ENCODE results near the gene KLK14.

Gene KLK14

GRCh38 chr19:51122112-51122981 is 39.7 kb upstream of the KLK14 start:
- H3K9ac ChIP-seq (ENCODE audit: low read length), result no peak overlapping the region
- peaks cover 0 to 9% of the 10 kb centered on the region in 2 donors for H3K27me3 ChIP-seq (ENCODE audit: control insufficient read depth in 1 of 2, insufficient read depth in 2 of 2, low read length in 2 of 2)
- no peak overlapping the region for H3K27ac ChIP-seq (ENCODE audit: low read depth, low read length)
- no peaks in the 10 kb centered on the region for H3K4me1 ChIP-seq (ENCODE audit: insufficient read depth, low read length)
- no peaks in the 10 kb centered on the region for H3K9me3 ChIP-seq (ENCODE audit: low read length)
- no peaks in the 10 kb centered on the region for H3K36me3 ChIP-seq (ENCODE audit: insufficient read depth, low read length)
- no peak overlapping the region for H3K4me3 ChIP-seq (ENCODE audit: low read depth in 1 of 2, low read length in 2 of 2)

GRCh38 chr19:51121257-51121656 is 38.6 kb upstream of the KLK14 start:
- Histone ChIP-seq H3K27me3 (ENCODE audit: control insufficient read depth in 1 of 2, insufficient read depth in 2 of 2, low read length in 2 of 2) (peaks cover 0 to 5% of the 10 kb centered on the region in 2 donors), H3K9ac (ENCODE audit: low read length) (no peak overlapping the region), H3K27ac (ENCODE audit: low read depth, low read length) (no peak overlapping the region), H3K9me3 (ENCODE audit: low read length) (no peaks in the 10 kb centered on the region), H3K4me3 (ENCODE audit: low read depth in 1 of 2, low read length in 2 of 2) (no peak overlapping the region), H3K4me1 (ENCODE audit: insufficient read depth, low read length) (no peaks in the 10 kb centered on the region), H3K36me3 (ENCODE audit: insufficient read depth, low read length) (no peaks in the 10 kb centered on the region)

GRCh38 chr19:51120160-51120559 is 37.5 kb upstream of the KLK14 start:
- H3K4me3 ChIP-seq (ENCODE audit: low read depth in 1 of 2, low read length in 2 of 2), result no peak overlapping the region
- H3K27ac ChIP-seq (ENCODE audit: low read depth, low read length), result no peak overlapping the region
- H3K36me3 ChIP-seq (ENCODE audit: insufficient read depth, low read length), result no peaks in the 10 kb centered on the region
- peaks cover 0 to 5% of the 10 kb centered on the region in 2 donors for H3K27me3 ChIP-seq (ENCODE audit: control insufficient read depth in 1 of 2, insufficient read depth in 2 of 2, low read length in 2 of 2)
- H3K9me3 ChIP-seq (ENCODE audit: low read length), result no peaks in the 10 kb centered on the region
- H3K4me1 ChIP-seq (ENCODE audit: insufficient read depth, low read length), result no peaks in the 10 kb centered on the region
- H3K9ac ChIP-seq (ENCODE audit: low read length), result no peak overlapping the region

DNA sequence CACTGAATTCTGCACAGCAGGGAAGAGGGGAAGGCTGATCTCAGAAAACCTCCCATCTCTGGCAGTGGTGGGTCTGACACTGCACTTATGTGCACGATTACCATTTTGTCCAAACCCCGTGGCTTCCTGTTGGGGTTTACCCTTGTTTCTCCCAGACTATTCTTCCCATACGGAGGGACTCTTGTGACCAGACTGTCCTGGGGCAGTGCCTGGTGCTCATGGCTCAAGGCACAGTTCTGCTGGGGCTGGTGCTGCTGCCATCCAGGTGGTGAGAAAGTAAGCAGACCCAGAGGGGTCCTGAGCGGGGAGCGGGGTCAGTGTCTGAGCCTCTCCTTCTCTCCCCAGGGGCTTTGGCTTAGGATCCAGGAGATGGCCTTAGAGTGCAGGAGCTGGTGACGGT is 36.9 kb upstream of the KLK14 start:
- Histone ChIP-seq H3K4me3 (ENCODE audit: low read depth in 1 of 2, low read length in 2 of 2) (no peak overlapping the region), H3K4me1 (ENCODE audit: insufficient read depth, low read length) (no peaks in the 10 kb centered on the region), H3K9ac (ENCODE audit: low read length) (no peak overlapping the region), H3K27ac (ENCODE audit: low read depth, low read length) (no peak overlapping the region), H3K9me3 (ENCODE audit: low read length) (no peaks in the 10 kb centered on the region), H3K27me3 (ENCODE audit: control insufficient read depth in 1 of 2, insufficient read depth in 2 of 2, low read length in 2 of 2) (peaks cover 0 to 5% of the 10 kb centered on the region in 2 donors), H3K36me3 (ENCODE audit: insufficient read depth, low read length) (no peaks in the 10 kb centered on the region)

DNA sequence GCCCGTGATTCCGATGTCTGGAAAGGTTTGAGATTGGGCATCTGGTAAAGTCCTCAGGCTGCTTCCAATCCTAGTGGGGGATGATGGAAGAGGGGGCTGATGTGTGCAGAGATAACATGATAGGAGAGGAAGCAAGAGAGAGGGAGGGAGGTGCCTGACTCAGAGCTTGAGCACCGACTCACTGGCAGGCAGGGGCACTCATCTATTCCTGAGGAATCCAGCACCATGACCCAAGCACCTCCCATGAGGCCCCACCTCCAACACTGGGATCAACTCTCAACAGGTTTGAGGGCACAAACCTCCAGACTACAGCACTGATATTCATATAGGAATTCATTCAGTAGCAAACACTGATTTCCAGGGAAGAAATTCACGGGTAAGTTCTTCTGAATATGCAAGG is 36.4 kb upstream of the KLK14 start:
- H3K9me3 ChIP-seq (ENCODE audit: low read length), result no peaks in the 10 kb centered on the region
- no peak overlapping the region for H3K9ac ChIP-seq (ENCODE audit: low read length)
- H3K36me3 ChIP-seq (ENCODE audit: insufficient read depth, low read length), result no peaks in the 10 kb centered on the region
- H3K4me3 ChIP-seq (ENCODE audit: low read depth in 1 of 2, low read length in 2 of 2), result no peak overlapping the region
- H3K27me3 ChIP-seq (ENCODE audit: control insufficient read depth in 1 of 2, insufficient read depth in 2 of 2, low read length in 2 of 2), result peaks cover 0 to 2% of the 10 kb centered on the region in 2 donors
- no peaks in the 10 kb centered on the region for H3K4me1 ChIP-seq (ENCODE audit: insufficient read depth, low read length)
- no peak overlapping the region for H3K27ac ChIP-seq (ENCODE audit: low read depth, low read length)

- Histone ChIP-seq H3K4me1 (ENCODE audit: insufficient read depth, low read length) (no peaks in the 10 kb centered on the region), H3K36me3 (ENCODE audit: insufficient read depth, low read length) (no peaks in the 10 kb centered on the region), H3K27me3 (ENCODE audit: control insufficient read depth in 1 of 2, insufficient read depth in 2 of 2, low read length in 2 of 2) (no peaks in the 10 kb centered on the region), H3K9ac (ENCODE audit: low read length) (no peak overlapping the region), H3K27ac (ENCODE audit: low read depth, low read length) (no peak overlapping the region), H3K4me3 (ENCODE audit: low read depth in 1 of 2, low read length in 2 of 2) (no peak overlapping the region), H3K9me3 (ENCODE audit: low read length) (no peaks in the 10 kb centered on the region)
Observed at GRCh38 chr19:51116736-51117286, 34.1 kb upstream of the KLK14 start.

DNA sequence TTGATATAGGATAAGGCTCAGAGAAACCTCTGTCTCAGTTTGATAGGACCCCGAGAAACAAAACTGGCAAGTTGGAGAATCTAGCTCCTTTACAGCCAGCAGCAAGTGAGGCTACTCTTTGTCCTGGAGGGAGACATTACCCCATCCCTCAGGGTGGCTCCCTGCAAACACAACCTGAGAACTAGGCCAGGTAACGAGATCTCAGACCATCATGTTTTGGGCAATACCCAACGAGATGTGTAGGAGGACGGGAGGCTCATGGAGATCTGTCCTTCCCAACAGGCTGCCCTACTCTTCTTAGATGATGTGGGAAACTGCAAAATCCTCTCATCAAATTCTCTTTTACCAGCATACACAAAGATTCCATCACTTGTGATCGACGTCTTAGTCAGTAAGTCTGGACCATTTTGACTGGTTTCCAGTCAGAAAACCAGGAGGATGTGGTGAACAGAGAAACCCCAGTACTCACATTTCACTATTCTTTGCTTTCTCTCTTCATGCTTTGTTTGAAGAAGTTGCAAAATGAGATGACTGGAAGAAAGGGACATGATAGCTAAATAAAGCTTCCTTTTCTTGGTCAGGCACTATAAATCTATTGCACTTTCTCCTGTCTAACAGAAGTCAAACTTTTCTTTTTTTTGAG is 31.5 kb upstream of the KLK14 start:
- Histone ChIP-seq H3K36me3 (ENCODE audit: insufficient read depth, low read length) (no peaks in the 10 kb centered on the region), H3K9me3 (ENCODE audit: low read length) (no peaks in the 10 kb centered on the region), H3K27me3 (ENCODE audit: control insufficient read depth in 1 of 2, insufficient read depth in 2 of 2, low read length in 2 of 2) (no peaks in the 10 kb centered on the region), H3K27ac (ENCODE audit: low read depth, low read length) (no peak overlapping the region), H3K9ac (ENCODE audit: low read length) (no peak overlapping the region), H3K4me3 (ENCODE audit: low read depth in 1 of 2, low read length in 2 of 2) (no peak overlapping the region), H3K4me1 (ENCODE audit: insufficient read depth, low read length) (no peaks in the 10 kb centered on the region)

DNA sequence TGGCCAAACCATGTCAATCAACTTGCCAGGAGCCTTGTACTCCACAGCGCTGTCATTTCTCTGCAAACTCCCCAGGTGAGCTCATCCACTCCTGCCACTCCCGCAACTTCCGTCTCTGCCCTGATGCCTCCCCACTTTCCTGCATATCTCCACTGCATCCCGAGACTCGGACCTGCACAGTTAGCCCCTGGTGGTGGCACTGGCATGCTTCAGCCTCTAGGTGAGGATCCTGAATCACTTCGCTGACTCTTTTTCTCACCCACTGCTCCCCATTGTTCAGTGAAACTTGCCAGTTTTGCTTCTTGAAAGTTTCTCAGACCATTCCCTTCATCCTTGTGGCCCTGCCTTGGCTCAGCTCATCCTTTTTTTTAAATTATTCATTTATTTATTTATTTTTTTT is 28.9 kb upstream of the KLK14 start:
- Histone ChIP-seq H3K27me3 (ENCODE audit: control insufficient read depth in 1 of 2, insufficient read depth in 2 of 2, low read length in 2 of 2) (no peaks in the 10 kb centered on the region), H3K4me3 (ENCODE audit: low read depth in 1 of 2, low read length in 2 of 2) (no peak overlapping the region), H3K9ac (ENCODE audit: low read length) (no peak overlapping the region), H3K4me1 (ENCODE audit: insufficient read depth, low read length) (peaks cover 15% of the 10 kb centered on the region), H3K27ac (ENCODE audit: low read depth, low read length) (no peak overlapping the region), H3K36me3 (ENCODE audit: insufficient read depth, low read length) (no peaks in the 10 kb centered on the region), H3K9me3 (ENCODE audit: low read length) (no peaks in the 10 kb centered on the region)

DNA sequence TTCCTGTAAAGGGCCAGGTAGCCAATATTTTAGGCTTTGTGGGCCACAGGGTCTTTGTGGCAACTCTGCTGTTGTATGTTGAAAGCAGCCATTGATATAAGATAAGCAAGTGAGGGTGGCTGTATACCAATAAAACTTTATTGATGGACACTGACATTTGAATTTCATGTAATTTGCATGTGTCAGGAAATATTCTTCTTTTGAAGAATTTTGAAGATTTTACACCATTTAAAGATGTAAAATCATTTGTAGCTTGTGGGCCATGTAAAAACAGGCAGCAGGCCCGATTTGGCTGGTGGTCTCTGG is 27.9 kb upstream of the KLK14 start:
- H3K9ac ChIP-seq (ENCODE audit: low read length), result no peak overlapping the region
- H3K36me3 ChIP-seq (ENCODE audit: insufficient read depth, low read length), result no peaks in the 10 kb centered on the region
- H3K4me3 ChIP-seq (ENCODE audit: low read depth in 1 of 2, low read length in 2 of 2), result no peak overlapping the region
- H3K27ac ChIP-seq (ENCODE audit: low read depth, low read length), result no peak overlapping the region
- peaks cover 15% of the 10 kb centered on the region for H3K4me1 ChIP-seq (ENCODE audit: insufficient read depth, low read length)
- no peaks in the 10 kb centered on the region for H3K27me3 ChIP-seq (ENCODE audit: control insufficient read depth in 1 of 2, insufficient read depth in 2 of 2, low read length in 2 of 2)
- no peaks in the 10 kb centered on the region for H3K9me3 ChIP-seq (ENCODE audit: low read length)

GRCh38 chr19:51108805-51109146 is 26.1 kb upstream of the KLK14 start:
- Histone ChIP-seq H3K27me3 (ENCODE audit: control insufficient read depth in 1 of 2, insufficient read depth in 2 of 2, low read length in 2 of 2) (no peaks in the 10 kb centered on the region), H3K9ac (ENCODE audit: low read length) (peak overlapping the region; percentile 2), H3K9me3 (ENCODE audit: low read length) (no peaks in the 10 kb centered on the region), H3K36me3 (ENCODE audit: insufficient read depth, low read length) (no peaks in the 10 kb centered on the region), H3K27ac (ENCODE audit: low read depth, low read length) (peak overlapping the region; percentile 64), H3K4me3 (ENCODE audit: low read depth in 1 of 2, low read length in 2 of 2) (peak overlapping the region; percentile 63 to 82), H3K4me1 (ENCODE audit: insufficient read depth, low read length) (peaks cover 15% of the 10 kb centered on the region)

DNA sequence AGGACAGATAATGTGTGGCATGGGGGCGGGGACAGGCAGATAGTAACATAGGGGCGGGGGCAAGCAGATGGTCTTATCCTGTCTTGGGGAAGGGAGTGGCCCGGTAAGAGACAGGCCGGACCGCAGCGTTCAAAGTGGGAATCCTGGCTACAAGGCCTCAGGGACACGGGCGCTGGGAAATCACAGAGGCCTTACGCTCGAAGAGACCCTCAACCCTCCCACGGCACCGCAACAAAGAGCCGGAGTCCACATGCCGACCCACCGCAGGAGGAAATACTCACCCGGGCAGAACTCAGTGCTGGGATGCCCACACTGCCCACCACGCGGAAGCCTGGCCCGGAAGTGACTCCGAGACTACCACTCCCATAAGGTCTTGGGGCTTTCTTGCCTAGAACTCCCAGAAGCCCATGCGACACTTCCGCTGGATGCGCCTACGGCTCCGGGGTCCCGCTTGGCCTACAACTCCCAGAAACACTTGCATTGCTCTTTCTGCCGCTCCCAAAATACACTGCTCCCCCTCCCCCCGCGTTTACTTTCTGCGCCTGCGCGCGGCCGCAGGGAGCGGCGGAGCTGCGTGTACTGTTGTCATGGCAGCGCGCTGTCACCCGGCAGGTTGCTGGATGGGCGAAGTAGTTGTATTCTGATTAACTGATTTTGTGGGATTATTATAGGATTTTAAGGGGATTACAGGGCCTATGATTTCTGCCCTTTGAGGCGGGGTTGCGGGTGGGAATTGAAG is 25.5 kb upstream of the KLK14 start, which contains the start of gene CTU1:
CTU1 (minus strand) TSS at position 344 of the 739 bp plus-strand sequence. CDS start 3,840 bp downstream, outside the sequence.
- Histone ChIP-seq H3K27ac (ENCODE audit: low read depth, low read length) (peak within 1 kb of the TSS; percentile 64), H3K4me1 (ENCODE audit: insufficient read depth, low read length) (peaks cover 15% of the 10 kb centered on the region), H3K9me3 (ENCODE audit: low read length) (no peaks in the 10 kb centered on the region), H3K36me3 (ENCODE audit: insufficient read depth, low read length) (no peaks in the 10 kb centered on the region), H3K4me3 (ENCODE audit: low read depth in 1 of 2, low read length in 2 of 2) (peak within 1 kb of the TSS; percentile 63 to 82), H3K9ac (ENCODE audit: low read length) (peak within 1 kb of the TSS; percentile 77), H3K27me3 (ENCODE audit: control insufficient read depth in 1 of 2, insufficient read depth in 2 of 2, low read length in 2 of 2) (no peaks in the 10 kb centered on the region)
